IPS-NIHi7 (cell line): ENCODE data around the gene MAN2B2.
"Not testable (repeated sequence)": the region's sequence is repeated elsewhere in the genome, so short reads cannot be mapped to it uniquely, and the experiment has no call there.

Experiments used
- DNase-seq: peaks from one replicate; pipeline ENCODE4 v3.0.0; 2012; ENCODE audit warnings: mixed read lengths; ENCODE audit errors: extremely low spot score

Gene MAN2B2

DNA sequence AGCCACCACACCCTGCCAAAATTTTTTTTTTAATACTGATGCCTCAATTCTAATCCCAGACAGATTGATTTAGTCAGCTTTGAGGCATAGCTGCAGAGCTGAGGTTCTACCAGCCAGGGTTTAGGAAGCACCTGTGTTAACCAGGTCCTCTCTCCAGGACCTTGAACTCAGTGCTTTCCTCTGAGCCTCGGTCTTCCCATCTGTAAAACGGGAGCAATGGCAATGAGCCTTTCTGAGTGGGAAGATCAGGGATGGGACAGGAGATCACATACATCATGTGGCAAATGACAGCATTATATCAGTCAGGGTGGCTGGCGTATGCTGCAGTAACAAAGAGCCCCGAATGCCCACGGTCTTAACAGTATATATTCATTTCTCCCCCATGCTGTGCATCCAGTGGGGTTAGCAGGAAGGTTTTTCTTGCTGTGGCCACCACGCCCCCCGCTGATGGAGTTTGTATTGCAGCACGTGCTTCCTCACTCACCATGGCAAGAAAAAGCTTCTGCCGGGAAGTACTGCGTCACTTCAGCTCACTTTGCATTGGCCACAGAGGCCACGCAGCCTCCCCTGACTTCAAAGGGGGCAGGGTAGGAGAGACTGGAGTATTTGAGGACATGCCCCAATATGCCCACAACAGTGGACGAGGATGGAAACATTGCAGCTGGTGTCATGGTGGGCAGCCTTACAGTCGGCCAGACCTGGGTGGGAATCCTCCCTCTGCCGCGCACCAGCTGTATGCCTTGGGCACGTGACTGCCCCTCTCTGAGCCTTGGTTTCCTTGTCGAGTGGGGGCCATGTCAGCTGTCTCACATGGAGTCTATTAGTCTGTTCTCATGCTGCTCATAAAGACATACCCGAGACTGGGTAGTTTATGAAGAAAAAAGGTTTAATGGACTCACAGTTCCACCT is 41.4 kb downstream of the MAN2B2 start:
- DNase-seq: no peak

DNA sequence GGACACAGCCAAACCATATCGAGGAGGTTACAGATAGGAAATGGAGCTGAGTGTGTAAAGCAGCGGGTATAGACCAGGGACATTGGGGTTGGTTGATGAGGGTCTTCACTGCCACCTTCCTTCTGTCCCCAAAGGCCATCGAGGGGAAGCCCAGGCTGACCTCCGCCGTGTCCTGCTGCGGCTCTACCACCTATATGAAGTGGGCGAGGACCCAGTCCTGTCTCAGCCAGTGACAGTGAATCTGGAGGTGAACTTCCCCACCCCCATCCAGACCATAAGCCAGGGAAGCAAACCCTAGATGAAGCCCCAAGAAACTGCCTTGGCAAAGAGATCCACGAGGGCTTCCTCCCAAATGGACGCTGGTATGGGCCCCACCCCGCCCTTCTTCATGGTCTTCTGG is 42.3 kb downstream of the MAN2B2 start:
- no peak for DNase-seq

DNA sequence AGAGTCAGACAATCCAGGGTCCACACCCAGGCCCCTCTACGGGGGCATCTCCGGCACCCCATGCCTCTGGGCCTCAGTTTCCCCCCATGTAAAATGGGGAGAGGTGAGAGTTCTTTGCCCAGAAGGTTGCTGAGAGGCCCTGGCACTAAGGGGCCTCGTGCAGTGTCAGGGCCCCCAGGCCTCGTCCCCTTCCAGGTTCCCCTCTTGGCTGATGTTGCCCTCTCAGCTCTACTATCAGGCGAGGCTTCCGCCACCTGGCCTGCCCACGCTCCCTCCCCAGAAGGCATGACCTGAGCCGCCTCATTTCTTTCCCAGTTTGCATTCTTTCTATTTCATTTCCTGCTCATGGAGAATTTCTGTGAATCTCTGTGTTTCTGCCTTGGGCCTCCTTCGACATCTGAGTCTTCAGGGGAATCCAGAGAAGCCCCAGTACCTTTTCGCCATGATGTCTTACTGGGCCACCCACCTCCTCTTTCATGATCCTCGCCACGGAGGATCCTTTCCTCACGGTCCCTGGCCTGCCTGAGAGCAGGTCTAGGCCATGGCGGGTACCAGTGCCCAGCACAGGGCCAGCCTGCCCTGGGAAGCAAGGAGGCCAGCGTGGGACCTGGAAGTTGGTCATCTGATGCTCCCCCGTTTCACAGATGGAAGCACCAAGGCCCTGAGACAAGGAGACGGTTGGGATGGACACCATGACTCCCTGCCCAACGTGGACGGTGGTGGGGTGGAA is 43.6 kb downstream of the MAN2B2 start:
- DNase-seq: no peak

DNA sequence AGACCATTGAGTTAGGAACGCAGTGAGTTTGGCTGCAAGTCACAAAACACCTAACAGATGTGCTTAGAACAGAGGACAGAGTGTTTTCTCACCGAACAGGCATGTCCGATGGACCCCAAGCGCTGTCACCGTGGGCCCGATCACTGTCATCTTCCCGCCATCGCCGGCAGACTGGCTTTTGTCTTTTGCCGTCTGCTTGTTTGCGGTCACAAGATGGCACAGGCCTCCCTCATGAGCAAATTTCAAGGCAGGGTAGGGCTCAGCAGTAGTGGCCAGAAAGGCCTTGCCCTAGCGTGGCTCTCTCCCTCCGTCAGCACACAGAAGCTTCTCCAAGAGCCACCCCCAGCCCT is 44.1 kb downstream of the MAN2B2 start:
- no peak for DNase-seq

DNA sequence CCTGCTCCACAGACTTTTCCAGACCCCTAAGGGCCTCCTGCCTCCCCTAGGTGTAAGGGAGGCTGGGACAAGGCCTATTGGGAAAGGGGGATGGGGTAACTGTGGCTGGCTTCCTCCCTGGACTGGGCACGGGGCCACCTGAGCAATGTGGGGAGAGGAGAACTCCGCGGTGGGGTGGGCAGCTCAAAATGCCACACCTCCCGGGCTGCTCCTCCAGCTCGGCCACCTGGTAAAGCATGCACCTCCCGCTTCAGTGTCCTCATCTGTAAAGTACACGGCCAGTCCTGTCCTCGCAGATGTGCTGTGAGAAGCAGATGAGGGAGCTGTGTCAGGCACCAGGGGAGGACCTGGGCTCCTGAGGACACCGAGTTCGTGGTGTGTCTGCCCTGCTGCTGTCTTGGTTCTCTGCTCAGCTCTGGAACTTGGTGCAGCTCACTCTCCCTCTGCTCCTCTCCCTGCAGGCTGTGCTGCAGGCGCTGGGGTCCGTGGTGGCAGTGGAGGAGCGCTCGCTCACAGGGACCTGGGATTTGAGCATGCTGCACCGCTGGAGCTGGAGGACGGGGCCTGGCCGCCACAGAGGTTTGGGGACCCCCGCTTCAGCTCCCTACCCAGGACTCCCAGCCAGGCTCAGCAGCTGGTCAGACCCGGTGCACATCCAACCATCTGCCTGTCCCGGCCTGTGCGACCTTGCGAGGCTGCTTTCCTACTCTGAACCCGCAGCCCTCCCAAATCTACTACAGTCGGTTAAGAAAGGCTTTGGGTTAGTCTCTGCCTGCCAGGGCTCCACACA is 44.7 kb downstream of the MAN2B2 start:
- no peak for DNase-seq

DNA sequence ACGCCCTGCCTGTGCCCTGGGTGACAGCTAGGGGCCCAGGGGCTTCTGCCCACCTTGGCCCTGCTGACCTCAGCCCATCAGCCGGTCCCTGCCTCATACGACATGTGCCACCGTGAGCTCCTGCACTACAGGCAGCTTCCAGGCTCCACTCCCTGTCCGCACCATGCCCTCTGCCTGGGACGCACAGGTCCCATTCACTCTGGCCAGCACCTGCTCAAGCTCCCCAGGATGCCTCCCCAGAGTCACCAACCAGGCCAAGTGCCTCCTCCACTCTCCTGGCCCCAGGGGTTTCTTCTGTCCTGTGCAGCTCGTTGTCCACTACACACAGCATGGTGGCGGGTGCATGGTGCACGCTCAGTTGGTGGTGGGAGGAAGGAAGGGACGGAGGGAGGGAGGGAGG is 45.3 kb downstream of the MAN2B2 start:
- DNase-seq: no peak

DNA sequence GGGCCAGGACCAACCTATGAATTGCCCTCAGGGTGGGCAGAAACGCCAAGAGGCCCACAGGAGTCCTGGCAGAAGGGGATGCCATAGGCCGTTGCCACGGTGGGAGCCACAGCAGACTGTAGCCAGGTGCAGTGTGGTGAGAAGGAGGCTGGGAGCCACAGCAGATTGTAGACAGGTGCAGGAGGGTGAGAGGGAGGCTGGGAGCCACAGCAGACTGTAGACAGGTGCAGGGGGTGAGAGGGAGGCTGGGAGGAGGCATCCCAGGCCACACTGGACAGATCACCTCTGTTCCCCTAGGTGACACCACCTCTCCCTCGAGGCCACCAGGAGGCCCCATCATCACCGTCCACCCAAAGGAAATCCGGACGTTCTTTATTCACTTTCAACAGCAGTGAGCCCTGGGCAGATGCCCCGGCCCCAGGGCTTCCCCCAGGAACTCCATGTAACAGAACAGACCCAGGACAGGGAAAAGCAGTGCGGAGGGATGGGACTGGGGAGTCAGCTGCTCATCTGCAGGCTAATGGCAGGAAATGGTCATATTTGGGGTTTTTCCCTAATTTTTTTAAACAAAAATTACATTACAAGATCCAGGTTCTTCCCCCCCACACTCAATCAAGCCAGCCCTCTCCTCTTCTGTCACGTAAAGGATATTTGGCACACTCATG is 46.0 kb downstream of the MAN2B2 start:
- DNase-seq: no peak

DNA sequence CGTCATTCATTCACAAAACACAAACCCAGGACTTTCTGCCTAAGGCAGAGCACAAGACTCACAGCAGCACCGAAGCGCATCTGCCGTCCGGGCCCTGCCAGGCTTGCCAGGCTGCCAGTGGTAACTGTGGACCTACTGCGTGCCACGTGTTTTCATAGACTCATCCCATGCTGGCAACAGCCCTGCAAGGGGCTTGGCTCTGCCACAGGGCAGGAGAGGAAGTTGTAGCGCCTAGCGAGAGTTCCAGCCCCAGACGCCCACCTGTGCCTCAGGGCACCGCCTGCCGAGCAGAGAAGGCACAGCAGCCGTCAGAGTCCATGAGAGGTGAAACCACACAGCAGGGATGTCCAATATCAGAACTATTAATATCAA is 46.6 kb downstream of the MAN2B2 start:
- no peak for DNase-seq

DNA sequence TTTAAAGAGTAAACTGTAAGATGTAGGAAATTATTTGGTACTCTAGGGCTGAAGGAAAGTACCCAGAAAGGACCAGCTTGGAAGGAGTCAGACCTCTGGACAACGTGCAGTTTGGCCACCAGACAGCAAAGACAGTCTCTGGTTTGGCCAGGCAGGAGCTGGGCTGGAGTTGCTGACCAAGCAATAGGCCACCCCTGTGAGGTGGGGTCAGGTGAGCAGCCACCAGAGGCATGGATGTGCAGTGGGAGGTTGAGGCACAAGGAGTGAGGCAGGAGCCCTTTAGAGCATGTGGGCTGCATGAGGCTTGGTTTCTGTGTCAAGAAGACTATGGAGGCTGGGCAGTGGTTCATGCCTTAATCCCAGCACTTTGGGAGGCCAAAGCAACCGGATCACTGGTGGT is 47.8 kb downstream of the MAN2B2 start:
- DNase-seq: no peak

DNA sequence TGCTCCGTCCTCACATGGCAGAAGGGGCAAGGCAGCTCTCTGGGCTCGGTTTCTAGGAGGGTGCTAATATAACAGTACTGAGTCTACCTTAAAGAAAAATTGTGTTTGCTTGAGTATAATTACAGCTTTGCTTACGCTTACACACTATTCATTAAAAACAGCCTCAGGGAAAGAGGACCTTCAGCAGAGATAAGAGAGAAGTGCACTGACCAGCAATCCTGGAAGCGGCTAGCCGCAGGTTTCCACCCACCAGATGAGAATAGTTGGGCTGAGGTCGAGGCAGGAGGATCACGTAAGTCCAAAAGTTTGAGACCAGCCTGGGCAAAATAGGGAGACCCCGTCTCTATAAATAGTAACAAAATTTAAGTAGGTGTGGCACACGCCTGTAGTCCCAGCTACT is 50.3 kb downstream of the MAN2B2 start:
- DNase-seq: no peak

DNA sequence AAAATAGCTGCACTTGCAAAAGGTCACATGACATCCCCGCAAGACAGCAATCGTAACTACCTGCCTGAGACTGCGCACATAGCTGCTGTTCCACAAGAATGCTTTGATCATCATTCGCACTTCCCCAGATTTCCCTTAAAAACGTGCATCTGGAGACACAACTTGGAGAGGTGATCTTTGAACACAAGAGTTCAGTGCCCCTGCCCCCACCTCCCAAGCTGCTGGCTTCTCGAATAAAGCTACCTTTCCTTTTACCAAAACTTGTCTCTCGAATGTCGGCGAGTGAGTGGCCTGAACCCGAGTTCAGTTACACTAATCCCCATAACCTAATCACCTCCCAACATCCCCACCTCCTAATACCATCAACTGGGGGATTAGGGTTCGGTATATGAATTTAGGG is 51.1 kb downstream of the MAN2B2 start:
- no peak for DNase-seq

DNA sequence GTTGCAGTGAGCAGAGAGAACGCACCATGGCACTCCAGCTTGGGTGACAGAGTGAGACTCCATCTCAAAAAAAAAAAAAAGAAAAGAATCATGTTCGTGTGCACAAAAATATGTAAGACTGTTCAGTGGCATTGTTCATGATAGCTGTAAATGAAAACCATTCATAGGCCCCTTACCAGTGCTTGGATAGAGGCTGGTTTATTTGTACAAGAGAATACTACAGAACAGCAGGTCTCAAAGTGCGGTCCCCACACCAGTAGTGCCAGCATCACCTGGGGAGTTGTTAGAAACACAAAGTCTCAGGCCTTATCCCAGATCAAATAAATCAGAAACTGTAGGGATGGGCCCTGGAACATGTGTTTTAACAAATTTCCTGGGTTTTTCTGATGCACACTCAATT is 52.8 kb downstream of the MAN2B2 start:
- DNase-seq: no peak

DNA sequence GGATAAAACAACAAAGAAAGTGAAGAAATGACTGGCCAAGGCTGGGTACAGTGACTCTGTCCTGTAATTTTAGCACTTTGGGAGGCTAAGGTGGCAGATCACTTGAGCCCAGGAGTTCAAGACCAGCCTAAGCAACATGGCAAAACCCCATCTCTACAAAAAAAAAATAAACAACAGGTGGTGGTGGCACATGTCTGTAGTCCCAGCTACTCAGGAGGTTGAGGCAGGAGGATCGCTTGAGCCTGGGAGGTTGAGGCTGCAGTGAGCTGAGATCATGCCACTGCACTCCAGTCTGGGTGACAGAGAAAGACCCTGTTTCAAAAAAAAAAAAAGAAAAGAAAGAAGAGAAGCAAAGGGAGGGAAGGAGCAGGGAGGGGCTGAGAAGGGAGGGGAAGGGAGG is 53.5 kb downstream of the MAN2B2 start:
- not testable (repeated sequence) for DNase-seq

DNA sequence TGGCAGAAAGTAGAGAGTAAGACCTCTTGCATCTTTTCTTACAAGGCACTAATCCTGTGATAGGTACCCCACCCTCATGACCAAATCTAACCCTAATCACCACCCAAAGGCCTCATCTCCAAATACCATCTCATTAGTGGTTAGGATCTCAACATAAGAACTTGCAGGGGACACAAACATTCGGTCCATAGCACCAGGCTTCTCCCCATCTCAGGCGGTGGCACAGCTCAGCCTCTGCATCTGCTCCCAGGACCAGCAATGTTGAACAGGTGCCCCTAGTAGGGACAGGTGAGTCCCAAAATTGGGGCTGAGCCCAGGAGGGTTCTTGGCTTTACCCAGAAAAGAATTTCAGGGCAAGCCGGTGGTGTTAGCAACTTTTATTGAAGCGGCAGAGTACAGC is 57.1 kb downstream of the MAN2B2 start:
- no peak for DNase-seq

DNA sequence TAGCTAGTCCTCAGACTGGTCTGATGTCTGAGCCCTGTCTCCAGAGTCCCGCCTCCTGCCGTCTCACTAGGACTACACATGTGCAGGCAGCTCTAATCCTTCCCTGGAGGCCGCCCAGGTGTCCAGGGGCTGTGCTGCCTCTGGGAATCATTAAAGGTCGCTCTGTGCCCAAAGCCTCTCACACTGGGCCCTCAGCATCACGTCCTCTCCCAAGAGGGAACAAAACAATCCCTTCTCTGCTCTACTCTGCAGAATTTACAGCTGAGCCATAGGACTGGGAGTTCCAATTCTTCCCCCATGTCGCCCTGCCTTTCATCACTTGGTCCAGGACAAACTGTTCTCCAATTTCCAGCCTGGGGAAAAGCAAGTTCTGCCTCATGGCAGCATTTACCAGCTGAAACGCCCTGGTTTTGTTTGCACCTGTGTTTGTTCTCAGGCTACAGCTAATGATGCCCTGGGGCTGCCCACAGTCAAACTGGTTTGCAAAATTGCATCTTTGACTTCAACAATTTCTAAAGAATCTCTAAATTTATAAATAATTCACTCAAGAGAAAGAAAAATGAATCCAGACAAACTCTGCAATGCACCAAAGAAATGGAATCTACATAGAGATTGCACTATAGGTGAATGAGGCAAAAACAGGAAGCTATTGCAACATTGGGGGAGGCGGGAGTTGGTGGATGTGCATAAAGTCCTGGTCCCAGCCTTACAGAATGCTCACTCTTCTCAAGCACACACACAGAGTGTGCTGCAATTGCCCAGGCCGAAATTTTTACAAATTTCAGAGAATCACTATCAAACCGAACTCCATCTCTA is 58.3 kb downstream of the MAN2B2 start:
- no peak for DNase-seq

DNA sequence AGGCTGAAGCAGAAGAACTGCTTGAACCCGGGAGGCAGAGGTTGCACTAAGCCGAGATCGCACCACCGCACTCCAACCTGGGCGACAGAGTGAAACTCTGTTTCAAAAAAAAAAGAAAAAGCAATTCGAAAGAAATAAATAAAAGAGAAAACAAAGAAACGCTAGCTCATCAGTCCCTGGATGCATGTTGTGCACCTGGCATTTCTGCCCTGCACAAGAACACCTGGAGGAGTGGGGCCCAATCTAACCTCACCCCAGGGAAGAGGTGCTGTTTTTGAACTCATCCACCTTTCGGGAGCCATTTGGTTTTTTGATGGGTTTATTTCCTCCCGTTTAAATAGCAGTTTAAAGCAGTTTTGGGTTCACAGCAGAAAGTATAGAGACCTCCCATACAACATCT is 59.8 kb downstream of the MAN2B2 start:
- no peak for DNase-seq

DNA sequence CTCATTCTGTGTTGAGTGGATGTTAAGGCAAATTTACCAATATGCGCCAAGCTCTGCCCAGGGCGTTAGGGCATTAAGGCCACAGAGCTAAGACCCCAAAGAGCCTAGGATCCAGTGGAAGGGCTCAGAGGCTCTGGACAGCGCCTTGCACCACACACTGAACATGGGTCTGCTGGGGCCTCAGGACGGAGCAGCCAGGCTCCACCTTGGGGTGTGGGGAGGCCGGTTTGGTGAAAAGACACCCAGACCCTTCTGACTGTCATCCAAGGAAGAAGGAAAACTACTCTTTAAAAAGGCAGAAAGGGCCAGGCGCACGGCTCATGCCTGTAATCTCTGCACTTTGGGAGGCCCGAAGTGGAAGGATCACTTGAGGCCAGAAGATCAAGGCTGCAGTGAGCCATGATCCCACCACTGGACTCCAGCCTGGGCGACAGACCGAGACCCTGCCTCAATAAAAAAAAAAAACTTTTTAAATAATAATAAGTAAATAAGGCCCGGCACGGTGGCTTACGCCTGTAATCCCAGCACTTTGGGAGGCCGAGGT is 64.2 kb downstream of the MAN2B2 start:
- no peak for DNase-seq

DNA sequence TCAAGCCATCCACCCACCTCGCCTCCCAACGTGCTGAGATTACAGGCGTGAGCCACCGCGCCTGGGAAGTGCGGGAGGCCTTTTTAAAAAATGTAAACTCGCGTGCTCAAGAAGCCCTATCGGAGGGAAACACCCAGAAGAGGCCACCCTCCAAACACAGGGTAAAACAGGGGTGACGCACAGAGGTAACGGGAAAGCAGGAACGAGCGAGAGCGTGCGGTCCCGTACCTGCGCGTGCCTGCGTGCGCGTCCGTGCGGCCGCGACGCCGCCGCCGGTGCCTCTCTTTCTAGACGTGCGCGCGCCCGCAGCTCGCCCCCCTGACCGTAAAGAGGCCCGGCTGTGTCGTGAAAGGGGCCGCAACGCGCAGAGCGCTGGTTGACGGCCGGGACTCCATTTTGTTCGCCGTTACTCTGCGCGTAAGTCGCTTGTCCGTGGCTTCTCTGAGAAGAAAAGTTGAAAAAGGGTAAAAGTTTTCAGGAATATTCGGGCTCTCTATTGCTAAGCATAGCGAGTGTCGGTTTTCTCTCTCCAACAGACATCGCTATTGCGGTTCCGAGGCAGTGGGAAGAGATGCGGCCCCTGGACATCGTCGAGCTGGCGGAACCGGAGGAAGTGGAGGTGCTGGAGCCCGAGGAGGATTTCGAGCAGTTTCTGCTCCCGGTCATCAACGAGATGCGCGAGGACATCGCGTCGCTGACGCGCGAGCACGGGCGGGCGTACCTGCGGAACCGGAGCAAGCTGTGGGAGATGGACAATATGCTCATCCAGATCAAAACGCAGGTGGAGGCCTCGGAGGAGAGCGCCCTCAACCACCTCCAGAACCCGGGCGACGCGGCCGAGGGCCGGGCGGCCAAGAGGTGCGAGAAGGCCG is 65.5 kb downstream of the MAN2B2 start, which contains the start of gene MRFAP1:
TSS of gene MRFAP1 (plus strand) at position 394 of the 872 bp plus-strand sequence. CDS start at position 572, 178 bp downstream.
- peak; percentile 98 for DNase-seq

DNA sequence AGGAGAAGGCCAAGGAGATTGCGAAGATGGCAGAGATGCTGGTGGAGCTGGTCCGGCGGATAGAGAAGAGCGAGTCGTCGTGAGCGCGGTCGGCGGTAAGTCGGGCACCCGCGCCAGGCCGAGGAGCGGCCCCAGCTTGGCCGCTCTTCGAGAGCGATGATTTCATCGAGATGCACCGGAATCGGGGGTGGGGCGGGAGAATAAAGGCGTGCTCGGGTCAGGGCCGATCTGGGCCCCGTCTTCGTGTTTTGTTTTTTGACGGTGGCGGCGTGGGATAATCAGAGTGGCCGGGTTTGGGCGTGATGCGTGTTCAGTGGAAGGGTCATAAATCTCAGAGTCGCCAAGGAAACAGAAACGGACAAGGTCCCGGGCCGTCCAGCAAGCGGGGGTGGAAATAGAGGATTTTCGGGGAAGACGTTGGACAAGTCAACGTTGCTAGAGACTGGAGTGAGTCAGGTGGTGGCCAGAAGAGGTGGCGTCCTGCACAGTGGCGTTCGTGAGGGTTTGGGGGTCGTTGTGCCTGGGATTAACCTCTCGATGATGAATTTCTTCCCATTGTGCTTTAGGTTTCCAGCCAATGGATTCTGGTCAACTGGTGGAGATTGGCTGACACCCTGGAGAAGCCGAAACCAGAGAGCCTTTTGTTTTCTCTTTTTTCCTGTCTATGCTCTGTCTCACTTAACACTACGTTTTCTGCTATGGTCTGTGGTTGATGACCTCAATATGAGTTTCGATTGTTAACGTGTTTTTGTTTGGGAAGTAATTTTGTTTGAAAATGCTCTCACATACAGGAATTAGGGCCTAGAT is 66.4 kb downstream of the MAN2B2 start:
- DNase-seq: no peak
